Measurements from ENCODE around the gene SBK1. TPM values are rescaled to one million over a fixed set of nuclear protein-coding genes. Genes with fewer than 3 reads are reported as not detected.

The SBK1 gene
- total and polyA plus RNA-seq, 8 donors: 0.31 to 2.0 (median 0.63) TPM; not detected in 1

- Histone ChIP-seq H3K36me3 (no peaks in the 10 kb centered on the region), H3K27ac (no peak overlapping the region), H3K4me1 (peaks cover 8 to 14% (median 9%) of the 10 kb centered on the region in 4 donors), H3K4me3 (no peak overlapping the region), H3K27me3 (peaks cover 0 to 33% (median 14%) of the 10 kb centered on the region in 3 donors), H3K9me3 (peaks cover 0 to 12% (median 0%) of the 10 kb centered on the region in 4 donors)
- intact Hi-C loops (cut with DNase I; ENCODE audit: low total_unique reads): no loop called here
- 81 to 92% (median 83%) methylated on average over 5 to 12 of the region's 12 CpGs for WGBS, 5 donors
- TF ChIP-seq EP300 (IDR thresholded peaks at IDR 0.05) (no peak), POLR2AphosphoS5 (IDR thresholded peaks at IDR 0.05) (no peak)
- TF ChIP-seq, protein P1, sequence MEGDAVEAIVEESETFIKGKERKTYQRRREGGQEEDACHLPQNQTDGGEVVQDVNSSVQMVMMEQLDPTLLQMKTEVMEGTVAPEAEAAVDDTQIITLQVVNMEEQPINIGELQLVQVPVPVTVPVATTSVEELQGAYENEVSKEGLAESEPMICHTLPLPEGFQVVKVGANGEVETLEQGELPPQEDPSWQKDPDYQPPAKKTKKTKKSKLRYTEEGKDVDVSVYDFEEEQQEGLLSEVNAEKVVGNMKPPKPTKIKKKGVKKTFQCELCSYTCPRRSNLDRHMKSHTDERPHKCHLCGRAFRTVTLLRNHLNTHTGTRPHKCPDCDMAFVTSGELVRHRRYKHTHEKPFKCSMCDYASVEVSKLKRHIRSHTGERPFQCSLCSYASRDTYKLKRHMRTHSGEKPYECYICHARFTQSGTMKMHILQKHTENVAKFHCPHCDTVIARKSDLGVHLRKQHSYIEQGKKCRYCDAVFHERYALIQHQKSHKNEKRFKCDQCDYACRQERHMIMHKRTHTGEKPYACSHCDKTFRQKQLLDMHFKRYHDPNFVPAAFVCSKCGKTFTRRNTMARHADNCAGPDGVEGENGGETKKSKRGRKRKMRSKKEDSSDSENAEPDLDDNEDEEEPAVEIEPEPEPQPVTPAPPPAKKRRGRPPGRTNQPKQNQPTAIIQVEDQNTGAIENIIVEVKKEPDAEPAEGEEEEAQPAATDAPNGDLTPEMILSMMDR (IDR thresholded peaks at IDR 0.05): no peak
- DNase-seq: no peak
Observed at GRCh38 chr16:28255838-28256237, 36.5 kb upstream of the SBK1 start.

- H3K4me3 ChIP-seq: no peak overlapping the region
- 72 to 85% (median 78%) methylated on average over 4 of the region's 4 CpGs for WGBS, 5 donors
- no peak for DNase-seq
- H3K36me3 ChIP-seq: no peaks in the 10 kb centered on the region
- H3K27ac ChIP-seq: no peak overlapping the region
- intact Hi-C loops (cut with DNase I; ENCODE audit: low total_unique reads): no loop called here
- H3K4me1 ChIP-seq: peaks cover 8 to 14% (median 9%) of the 10 kb centered on the region in 4 donors
- H3K27me3 ChIP-seq: peaks cover 0 to 43% (median 20%) of the 10 kb centered on the region in 3 donors
- TF ChIP-seq, protein P1 (IDR thresholded peaks at IDR 0.05): no peak
- H3K9me3 ChIP-seq: peaks cover 0 to 9% (median under 1%) of the 10 kb centered on the region in 4 donors
Observed at GRCh38 chr16:28257256-28257655, 35.1 kb upstream of the SBK1 start.

DNA sequence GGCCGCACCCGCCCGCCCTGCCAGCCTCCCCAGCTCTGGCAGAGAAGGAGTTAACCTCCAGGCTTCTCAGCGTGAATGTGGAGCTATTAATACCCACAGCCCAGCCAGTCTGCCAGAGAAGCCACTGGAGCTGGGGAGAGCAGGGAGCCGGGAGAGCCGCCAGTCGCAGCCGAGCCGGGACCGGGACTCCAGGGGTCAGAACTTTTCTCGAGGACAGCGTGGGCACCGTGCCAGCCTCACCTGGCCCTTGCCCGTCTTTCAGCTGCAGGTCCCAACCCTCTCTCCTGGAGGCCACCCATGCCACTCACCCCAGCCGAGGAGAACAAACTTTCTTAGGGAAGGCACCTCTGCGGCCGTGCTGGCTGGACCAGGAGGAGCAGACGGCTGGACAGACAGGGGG, 33.8 kb upstream of the SBK1 start:
- DNase-seq: peak; percentile 51 to 67
- peaks cover 8 to 14% (median 9%) of the 10 kb centered on the region in 4 donors for H3K4me1 ChIP-seq
- H3K27ac ChIP-seq: no peak overlapping the region
- H3K36me3 ChIP-seq: no peaks in the 10 kb centered on the region
- peak overlapping the region in 3 of 4 donors; percentile 0 to 16 (median 15) for H3K4me3 ChIP-seq
- 6 to 12% (median 12%) methylated on average over 4 to 18 of the region's 18 CpGs for WGBS, 5 donors
- TF ChIP-seq, protein P1 (IDR thresholded peaks at IDR 0.05): no peak
- TF ChIP-seq POLR2AphosphoS5 (IDR thresholded peaks at IDR 0.05) (no peak), POLR2A (IDR thresholded peaks at IDR 0.05) (no peak), EP300 (IDR thresholded peaks at IDR 0.05) (no peak)
- H3K9me3 ChIP-seq: peaks cover 0 to 8% (median 0%) of the 10 kb centered on the region in 4 donors
- peaks cover 0 to 45% (median 21%) of the 10 kb centered on the region in 3 donors for H3K27me3 ChIP-seq
- intact Hi-C loops (cut with DNase I; ENCODE audit: low total_unique reads): no loop called here

- TF ChIP-seq, protein P1 (IDR thresholded peaks at IDR 0.05): no peak
- TF ChIP-seq EP300 (IDR thresholded peaks at IDR 0.05): no peak
- TF ChIP-seq POLR2A (IDR thresholded peaks at IDR 0.05): no peak
- no peak for TF ChIP-seq POLR2AphosphoS5 (IDR thresholded peaks at IDR 0.05)
- peaks cover 0 to 8% (median 0%) of the 10 kb centered on the region in 4 donors for H3K9me3 ChIP-seq
- no peak for DNase-seq
- H3K36me3 ChIP-seq: no peaks in the 10 kb centered on the region
- intact Hi-C loops (cut with DNase I; ENCODE audit: low total_unique reads): no loop called here
- 65 to 74% (median 71%) methylated on average over 10 to 29 of the region's 29 CpGs for WGBS, 5 donors
- H3K4me3 ChIP-seq: peak overlapping the region in 1 of 4 donors; percentile 0
- H3K27ac ChIP-seq: no peak overlapping the region
- H3K27me3 ChIP-seq: peaks cover 0 to 45% (median 21%) of the 10 kb centered on the region in 3 donors
- H3K4me1 ChIP-seq: peaks cover 8 to 14% (median 9%) of the 10 kb centered on the region in 4 donors
Observed at GRCh38 chr16:28259091-28259780, 33.1 kb upstream of the SBK1 start.

Measured in stomach (tissue), 9 donors.